Measurements from ENCODE around the gene NPHP4. TPM values are rescaled to one million over a fixed set of nuclear protein-coding genes. Genes with fewer than 3 reads are reported as not detected.

Gene NPHP4
- total and polyA plus RNA-seq, 9 of the 15 experiments (the other 6 are each of a cell fraction or from before 2014, with no cell fraction given) = 0.52 to 26.2 (median 6.7) TPM

DNA sequence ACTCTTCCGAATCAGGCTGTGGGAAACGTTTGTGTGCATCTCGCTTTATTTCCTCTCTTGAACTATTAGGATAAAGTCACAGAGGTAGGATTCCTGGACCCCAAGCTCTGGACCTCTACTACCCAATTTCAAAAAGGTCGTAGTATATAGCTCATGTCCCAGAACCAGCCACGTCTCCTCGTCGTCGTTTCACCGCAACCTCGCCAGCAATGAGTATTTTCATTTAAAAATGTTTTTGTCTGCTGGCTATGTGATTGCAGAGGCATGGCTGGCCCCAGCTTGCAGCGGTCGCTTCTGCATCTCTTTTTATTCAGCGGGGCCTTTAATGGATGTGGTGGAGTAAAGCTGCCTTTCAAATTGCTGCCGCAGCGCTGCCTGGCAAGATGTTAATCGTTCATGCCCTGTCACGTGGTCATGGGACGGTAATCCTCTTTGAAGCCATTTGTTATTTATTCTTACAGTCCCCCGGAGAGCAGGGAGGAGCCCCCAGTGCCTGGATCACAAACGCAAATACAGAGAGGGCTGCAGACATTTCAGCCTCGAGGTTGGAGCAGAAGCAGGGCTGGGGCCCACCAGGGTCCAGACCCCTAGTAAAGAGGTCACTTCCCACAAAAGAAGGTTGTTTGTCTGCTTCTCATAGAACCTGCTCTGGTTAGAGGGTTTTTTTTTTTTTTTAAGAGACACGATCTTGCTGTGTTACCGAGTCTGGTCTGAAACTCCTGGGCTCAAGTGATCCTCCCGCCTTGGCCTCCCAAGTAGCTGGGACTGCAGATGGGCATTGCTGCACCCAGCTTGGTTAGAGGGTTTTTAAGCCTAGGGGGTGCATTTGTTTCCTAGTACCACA is 11.6 kb upstream of the NPHP4 start:
- in situ Hi-C loops (cut with MboI) (no loop called here), intact Hi-C loops (cut with micrococcal nuclease) (no loop called here)
- Histone ChIP-seq H3K9me1 (ENCODE audit: control insufficient read depth, insufficient read depth, low read length) (peaks cover 10% of the 10 kb centered on the region), H3K79me2 (ENCODE audit: control insufficient read depth, insufficient read depth, low read length) (no peaks in the 10 kb centered on the region; the same call in 2 of the 3 replicates), H3K27ac (ENCODE audit: extremely low read depth, low read depth, low read length) (no peak overlapping the region), H4K20me1 (replicated peaks; ENCODE audit: control insufficient read depth, insufficient read depth, low read length) (peaks cover 40% of the 10 kb centered on the region), H2AFZ (ENCODE audit: low read depth, low read length) (no peak overlapping the region), H3K36me3 (ENCODE audit: control insufficient read depth, insufficient read depth, low read length) (no peaks in the 10 kb centered on the region), H3K9ac (ENCODE audit: insufficient read depth in 1 of 2, low read depth in 2 of 2, low read length in 2 of 2) (no peak overlapping the region), H3K4me2 (ENCODE audit: insufficient read depth, low read length) (no peak overlapping the region), H3K9me3 (replicated peaks; ENCODE audit: control insufficient read depth, insufficient read depth, low read depth, low read length) (no peaks in the 10 kb centered on the region), H3K4me1 (replicated peaks in 1 of 2; ENCODE audit: control insufficient read depth in 2 of 2, insufficient read depth in 2 of 2, low read length in 2 of 2) (peaks cover 14 to 64% of the 10 kb centered on the region in 2 experiments), H3K4me3 (no peak overlapping the region), H3K27me3 (ENCODE audit: control insufficient read depth in 2 of 2, insufficient read depth in 2 of 2, low read length in 2 of 2) (no peaks in the 10 kb centered on the region)
- no peak for TF ChIP-seq HNRNPL (IDR thresholded peaks at IDR 0.05; ENCODE audit: low read depth, low read length)
- TF ChIP-seq NR2C1 (IDR thresholded peaks at IDR 0.05) = no peak
- TF ChIP-seq NR2C1 (tag; IDR thresholded peaks at IDR 0.05) = no peak
- no peak for TF ChIP-seq ZNF143 (CRISPR knock-in tag; IDR thresholded peaks at IDR 0.05)
- TF ChIP-seq ZNF311 (CRISPR knock-in tag; IDR thresholded peaks at IDR 0.05) = no peak
- TF ChIP-seq DACH1 (IDR thresholded peaks at IDR 0.05; ENCODE audit: partially characterized antibody) = no peak
- no peak for TF ChIP-seq CTBP1 (IDR thresholded peaks at IDR 0.05; ENCODE audit: borderline replicate concordance)
- no peak for TF ChIP-seq ZEB2 (IDR thresholded peaks at IDR 0.05)
- peak; percentile 63 for FAIRE-seq
- CTCF ChIA-PET (ENCODE audit: low intra/inter-chr PET ratio) = no interaction called here
- WGBS (ENCODE audit: insufficient coverage, low coverage, missing lambda C conversion rate) = 67% methylated on average over 24 of the region's 24 CpGs
- no peak for ATAC-seq
- BruUV-seq (replicated peaks) = no TSS peak
- POLR2A ChIA-PET = interaction anchor here (0.7 to 2.4 kb wide), 3 partner anchors 10 to 74 kb away, joined by 3 to 7 read pairs (median 4); no protein-coding TSS in a partner anchor
- DNase-seq (ENCODE audit: extremely low read depth in 1 of 4, low spot score in 3 of 4) = no peak
